ENCODE measurements around the gene ESYT2.
"Not testable (repeated sequence)": the region's sequence is repeated elsewhere in the genome, so short reads cannot be mapped to it uniquely, and the experiment has no call there.

ESYT2 gene

GRCh38 chr7:158707610-158708009 is 121.7 kb downstream of the ESYT2 start:
- DNase-seq, result no peak

- DNase-seq, result no peak
These were observed 122.4 kb downstream of the ESYT2 start for GRCh38 chr7:158706710-158707590.

- DNase-seq, result no peak
These were observed 123.0 kb downstream of the ESYT2 start for GRCh38 chr7:158706273-158706704.

GRCh38 chr7:158705234-158705850 is 124.0 kb downstream of the ESYT2 start:
- no peak for DNase-seq

- peak; percentile 96 for DNase-seq
These were observed 124.6 kb downstream of the ESYT2 start, which contains the start of gene NCAPG2 for GRCh38 chr7:158704524-158705233. TSS of gene NCAPG2 (minus strand) at chr7:158704804. CDS start at chr7:158701899, 2,905 bp downstream.

- DNase-seq, result not testable (repeated sequence)
These were observed 125.4 kb downstream of the ESYT2 start for GRCh38 chr7:158703679-158704523.

- no peak for DNase-seq
These were observed 126.4 kb downstream of the ESYT2 start for GRCh38 chr7:158702944-158703343.

GRCh38 chr7:158702196-158702595 is 127.1 kb downstream of the ESYT2 start:
- DNase-seq, result no peak

- DNase-seq, result no peak
These were observed 129.3 kb downstream of the ESYT2 start for GRCh38 chr7:158700008-158700407.

- DNase-seq, result no peak
These were observed 130.0 kb downstream of the ESYT2 start for GRCh38 chr7:158699341-158699740.

GRCh38 chr7:158698657-158699195 is 130.6 kb downstream of the ESYT2 start:
- no peak for DNase-seq

- not testable (repeated sequence) for DNase-seq
These were observed 131.7 kb downstream of the ESYT2 start for GRCh38 chr7:158697597-158697996.

GRCh38 chr7:158695726-158696452 is 133.4 kb downstream of the ESYT2 start:
- DNase-seq, result no peak

- no peak for DNase-seq
These were observed 134.3 kb downstream of the ESYT2 start for GRCh38 chr7:158695056-158695455.

GRCh38 chr7:158694650-158695049 is 134.7 kb downstream of the ESYT2 start:
- no peak for DNase-seq

GRCh38 chr7:158689488-158689887 is 139.8 kb downstream of the ESYT2 start:
- DNase-seq, result no peak

- no peak for DNase-seq
These were observed 141.9 kb downstream of the ESYT2 start for GRCh38 chr7:158687406-158687805.

GRCh38 chr7:158685693-158686092 is 143.6 kb downstream of the ESYT2 start:
- no peak for DNase-seq

GRCh38 chr7:158684329-158684728 is 145.0 kb downstream of the ESYT2 start:
- no peak for DNase-seq

- DNase-seq, result no peak
These were observed 145.8 kb downstream of the ESYT2 start for GRCh38 chr7:158683541-158683940.

GRCh38 chr7:158682456-158682855 is 146.9 kb downstream of the ESYT2 start:
- peak; percentile 12 for DNase-seq

All from NCI-H2171 (cell line).